Liver (tissue), 9 donors: ENCODE results near the gene MLLT6. TPM values are rescaled to one million over a fixed set of nuclear protein-coding genes. Genes with fewer than 3 reads are reported as not detected.

Experiments
- DNase-seq: peaks from one replicate; pipeline ENCODE4 v3.0.0-alpha.2; 2017; ENCODE audit warnings: low spot score
- H3K27ac ChIP-seq, 2 donors: one replicate each; pipeline ENCODE4 v1.7.0; 2013; ENCODE audit warnings: inconsistent platforms in 2 of 2, low read length in 2 of 2, control low read depth in 1 of 2, low read depth in 1 of 2, mild to moderate bottlenecking in 1 of 2
- H3K27me3 ChIP-seq, 4 donors: one replicate each; pipeline versions ENCODE4 v1.6.1 to v1.7.0; 2013; ENCODE audit warnings: low read length in 3 of 4, inconsistent platforms in 1 of 4, mild to moderate bottlenecking in 1 of 4, moderate library complexity in 1 of 4; ENCODE audit not compliant: control insufficient read depth in 4 of 4, insufficient read depth in 4 of 4
- H3K36me3 ChIP-seq, 4 donors: one replicate each; pipeline versions ENCODE4 v1.6.1 to v1.7.0; 2013; ENCODE audit warnings: low read length in 3 of 4, mild to moderate bottlenecking in 3 of 4, low read depth in 1 of 4, moderate library complexity in 1 of 4; ENCODE audit not compliant: control insufficient read depth in 4 of 4, insufficient read depth in 3 of 4
- H3K4me1 ChIP-seq, 4 donors: one replicate each; pipeline versions ENCODE4 v1.6.1 to v1.7.0; 2013; ENCODE audit warnings: low read length in 3 of 4, mild to moderate bottlenecking in 3 of 4, moderate library complexity in 1 of 4; ENCODE audit not compliant: control insufficient read depth in 4 of 4, insufficient read depth in 4 of 4
- H3K4me3 ChIP-seq, 3 donors: one replicate each; pipeline versions ENCODE4 v1.6.1 to v1.7.0; 2013; ENCODE audit warnings: low read length in 3 of 3, control low read depth in 1 of 3, low read depth in 1 of 3, mild to moderate bottlenecking in 1 of 3
- H3K9ac ChIP-seq, 2 donors: one replicate each; pipeline ENCODE4 v1.7.0; 2013; ENCODE audit warnings: low read length in 2 of 2, mild to moderate bottlenecking in 2 of 2, moderate library complexity in 2 of 2, control low read depth in 1 of 2, low read depth in 1 of 2
- H3K9me3 ChIP-seq, 4 donors: one replicate each; pipeline versions ENCODE4 v1.6.1 to v1.7.0; 2013; ENCODE audit warnings: low read length in 3 of 4; ENCODE audit not compliant: control insufficient read depth in 4 of 4
- ATF3 ChIP-seq: IDR thresholded peaks from 2 replicates; pipeline ENCODE4 v1.6.1; 2016; ENCODE audit warnings: antibody characterized with exemption
- CTCF ChIP-seq: fragments of 150-350 bp; IDR thresholded peaks from 2 replicates; pipeline ENCODE4 v1.5.1; 2017; ENCODE audit warnings: improper control_type of control experiment, low read depth, low read length; ENCODE audit not compliant: missing input control
- EGR1 ChIP-seq, 2 donors: IDR thresholded peaks; 2 replicates each; pipeline ENCODE4 v1.6.1; 2016 to 2018; ENCODE audit warnings: antibody characterized with exemption in 2 of 2, low read depth in 2 of 2
- FOXA1 ChIP-seq: IDR thresholded peaks from 2 replicates; pipeline ENCODE4 v1.6.1; 2016; ENCODE audit warnings: antibody characterized with exemption
- FOXA2 ChIP-seq: IDR thresholded peaks from 2 replicates; pipeline ENCODE4 v1.6.1; 2016; ENCODE audit warnings: antibody characterized with exemption
- GABPA ChIP-seq, 2 donors: IDR thresholded peaks in 1 of 2; conservative IDR thresholded peaks in 1 of 2; 2 replicates each; pipeline ENCODE4 v1.6.1; 2016; ENCODE audit warnings: antibody characterized with exemption in 2 of 2, mild to moderate bottlenecking in 1 of 2, moderate library complexity in 1 of 2
- HNF4A ChIP-seq, 2 donors: conservative IDR thresholded peaks; 2 replicates each; pipeline ENCODE4 v1.6.1; 2016; ENCODE audit warnings: antibody characterized with exemption in 2 of 2, mild to moderate bottlenecking in 2 of 2
- HNF4G ChIP-seq: IDR thresholded peaks from 2 replicates; pipeline ENCODE4 v1.6.1; 2016; ENCODE audit warnings: antibody characterized with exemption
- JUND ChIP-seq, 2 donors: IDR thresholded peaks; 2 replicates each; pipeline ENCODE4 v1.6.1; 2016; ENCODE audit warnings: antibody characterized with exemption in 2 of 2
- MAX ChIP-seq: IDR thresholded peaks from 2 replicates; pipeline ENCODE4 v1.6.1; 2016; ENCODE audit warnings: antibody characterized with exemption
- NR2F2 ChIP-seq: IDR thresholded peaks from 2 replicates; pipeline ENCODE4 v1.6.1; 2016; ENCODE audit warnings: antibody characterized with exemption
- RAD21 ChIP-seq, 2 donors: IDR thresholded peaks; 2 replicates each; pipeline ENCODE4 v1.6.1; 2016; ENCODE audit warnings: antibody characterized with exemption in 2 of 2, mild to moderate bottlenecking in 2 of 2
- RXRA ChIP-seq, 2 donors: IDR thresholded peaks; 2 replicates each; pipeline ENCODE4 v1.6.1; 2017 to 2018; ENCODE audit warnings: antibody characterized with exemption in 2 of 2, mild to moderate bottlenecking in 1 of 2
- SP1 ChIP-seq: IDR thresholded peaks from 2 replicates; pipeline ENCODE4 v1.6.1; 2018; ENCODE audit warnings: antibody characterized with exemption, mild to moderate bottlenecking
- TAF1 ChIP-seq: conservative IDR thresholded peaks from 2 replicates; pipeline ENCODE4 v1.6.1; 2016; ENCODE audit warnings: antibody characterized with exemption, mild to moderate bottlenecking
- YY1 ChIP-seq: IDR thresholded peaks from 2 replicates; pipeline ENCODE4 v1.6.1; 2016; ENCODE audit warnings: antibody characterized with exemption, mild to moderate bottlenecking
- ZBTB33 ChIP-seq: IDR thresholded peaks from 2 replicates; pipeline ENCODE4 v1.6.1; 2016; ENCODE audit warnings: antibody characterized with exemption
- WGBS: extraction: QIAGEN DNeasy Blood & Tissue Kit; methylation state at CpG from one replicate; pipeline ENCODE4 v1.1.7; 2013; 5-methylcytosine and 5-hydroxymethylcytosine counted together
- polyA plus RNA-seq, 2 donors: library from polyadenylated mRNA; stranded (reverse) in 1 of 2; unstranded in 1 of 2; fragments of 200-250 nt in 1 of 2; fragments of >200 nt in 1 of 2; fragmentation: Nextera tagmentation in 1 of 2; extraction: Ambion mirVana in 1 of 2; gene quantifications; one replicate each; pipeline versions ENCODE4 v1.2.1 to v1.2.3, GENCODE V29; 2013 to 2015
- total RNA-seq, 2 donors: library from RNA; depleted of rRNA; stranded (reverse); fragments of >200 nt; gene quantifications; one replicate each; pipeline ENCODE4 v1.2.3, GENCODE V29; 2014
- donor health status: healthy.
- donor health status: healthy.
- donor health status: healthy.
- donor health status: healthy.
- donor health status: healthy.

The MLLT6 gene
- total and polyA plus RNA-seq, 4 donors: 3.3 to 22.8 (median 8.1) TPM

GRCh38 chr17:38732376-38733281 lies 27.6 kb downstream of the MLLT6 start (continued):
- TF ChIP-seq HNF4A (conservative IDR thresholded peaks at IDR 0.05): peak; percentile 51 to 66
- no peak for TF ChIP-seq CTCF
- no peak for TF ChIP-seq TAF1
- TF ChIP-seq NR2F2: no peak

DNA sequence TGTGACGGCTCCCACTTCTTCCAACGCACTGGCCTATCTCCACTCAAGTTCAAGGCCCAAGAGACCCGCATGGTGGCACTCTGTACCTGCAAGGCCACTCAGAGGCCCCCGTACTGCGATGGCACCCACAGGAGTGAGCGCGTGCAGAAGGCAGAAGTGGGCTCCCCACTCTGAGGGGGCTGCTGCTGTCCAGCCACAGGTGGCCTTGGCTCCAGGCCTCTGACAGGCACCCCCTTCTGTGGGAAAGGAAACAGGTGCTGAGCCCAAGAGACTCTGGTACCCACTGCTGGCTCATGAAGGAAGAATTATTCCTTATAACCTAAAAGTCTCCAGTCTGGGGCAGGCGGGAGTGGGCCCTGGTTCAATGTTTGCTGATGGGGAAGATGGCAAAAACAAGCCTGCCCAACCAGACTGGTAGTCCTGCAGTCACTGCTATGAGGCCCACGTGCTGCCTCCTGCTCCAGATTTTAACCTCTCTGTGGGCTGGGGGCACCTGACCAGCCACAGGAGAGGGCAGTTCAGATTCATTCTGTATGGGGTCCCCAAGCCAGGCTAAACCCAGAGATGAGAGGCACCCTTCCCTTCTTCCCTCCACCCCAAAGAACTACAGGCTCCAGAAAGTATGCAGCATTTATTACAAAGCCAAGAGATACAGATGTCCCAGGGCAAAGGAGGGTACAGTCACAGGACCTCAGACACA lies 28.4 kb downstream of the MLLT6 start:
- Histone ChIP-seq H3K4me3 (no peak overlapping the region), H3K27ac (peak overlapping the region in 1 of 2 donors; percentile 19), H3K27me3 (no peaks in the 10 kb centered on the region), H3K9ac (no peak overlapping the region), H3K9me3 (no peaks in the 10 kb centered on the region), H3K36me3 (peaks cover 0 to 2% (median under 1%) of the 10 kb centered on the region in 4 donors), H3K4me1 (peaks cover 17 to 44% (median 30%) of the 10 kb centered on the region in 4 donors)
- TF ChIP-seq HNF4A (conservative IDR thresholded peaks at IDR 0.05) (peak in 1 of 2 donors; percentile 8), ATF3 (no peak)
- WGBS: 75% methylated on average over 9 of the region's 9 CpGs
- no peak for DNase-seq

- Histone ChIP-seq H3K27me3 (no peaks in the 10 kb centered on the region), H3K36me3 (peaks cover 0 to 2% (median under 1%) of the 10 kb centered on the region in 4 donors), H3K27ac (no peak overlapping the region), H3K9me3 (no peaks in the 10 kb centered on the region), H3K9ac (no peak overlapping the region), H3K4me1 (peaks cover 13 to 39% (median 25%) of the 10 kb centered on the region in 4 donors), H3K4me3 (no peak overlapping the region)
- WGBS: 75% methylated on average over 15 of the region's 15 CpGs
- no peak for DNase-seq
- TF ChIP-seq YY1 (no peak), GABPA (IDR thresholded peaks at IDR 0.05 in 1 of 2, conservative IDR thresholded peaks at IDR 0.05 in 1 of 2) (no peak), FOXA2 (no peak), HNF4G (no peak), HNF4A (conservative IDR thresholded peaks at IDR 0.05) (no peak), ZBTB33 (no peak), ATF3 (no peak), NR2F2 (no peak), RXRA (IDR thresholded peaks at IDR 0.05) (no peak), CTCF (no peak), MAX (no peak), SP1 (no peak), JUND (IDR thresholded peaks at IDR 0.05) (no peak), FOXA1 (no peak), EGR1 (IDR thresholded peaks at IDR 0.05; ENCODE audit: low read depth in 2 of 2) (no peak), TAF1 (no peak), RAD21 (IDR thresholded peaks at IDR 0.05) (no peak)
Observed at GRCh38 chr17:38733982-38734973, 29.2 kb downstream of the MLLT6 start.
